Measurements from ENCODE around the gene SERGEF.

- TF ChIP-seq SALL1 (CRISPR knock-in tag; IDR thresholded peaks at IDR 0.05) (no peak), PRMT3 (CRISPR knock-in tag; IDR thresholded peaks at IDR 0.05; ENCODE audit: borderline replicate concordance, low read depth) (no peak), POLR2A (IDR thresholded peaks at IDR 0.05; ENCODE audit: insufficient read depth in 1 of 2, low read depth in 2 of 2, low read length in 2 of 2) (no peak), KDM4B (CRISPR knock-in tag; IDR thresholded peaks at IDR 0.05) (no peak), MIER3 (CRISPR knock-in tag; IDR thresholded peaks at IDR 0.05; ENCODE audit: borderline replicate concordance) (no peak)
- TF ChIP-seq, protein P1, sequence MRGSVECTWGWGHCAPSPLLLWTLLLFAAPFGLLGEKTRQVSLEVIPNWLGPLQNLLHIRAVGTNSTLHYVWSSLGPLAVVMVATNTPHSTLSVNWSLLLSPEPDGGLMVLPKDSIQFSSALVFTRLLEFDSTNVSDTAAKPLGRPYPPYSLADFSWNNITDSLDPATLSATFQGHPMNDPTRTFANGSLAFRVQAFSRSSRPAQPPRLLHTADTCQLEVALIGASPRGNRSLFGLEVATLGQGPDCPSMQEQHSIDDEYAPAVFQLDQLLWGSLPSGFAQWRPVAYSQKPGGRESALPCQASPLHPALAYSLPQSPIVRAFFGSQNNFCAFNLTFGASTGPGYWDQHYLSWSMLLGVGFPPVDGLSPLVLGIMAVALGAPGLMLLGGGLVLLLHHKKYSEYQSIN (CRISPR knock-in tag; IDR thresholded peaks at IDR 0.05; ENCODE audit: borderline replicate concordance): no peak
- TF ChIP-seq, protein P2, sequence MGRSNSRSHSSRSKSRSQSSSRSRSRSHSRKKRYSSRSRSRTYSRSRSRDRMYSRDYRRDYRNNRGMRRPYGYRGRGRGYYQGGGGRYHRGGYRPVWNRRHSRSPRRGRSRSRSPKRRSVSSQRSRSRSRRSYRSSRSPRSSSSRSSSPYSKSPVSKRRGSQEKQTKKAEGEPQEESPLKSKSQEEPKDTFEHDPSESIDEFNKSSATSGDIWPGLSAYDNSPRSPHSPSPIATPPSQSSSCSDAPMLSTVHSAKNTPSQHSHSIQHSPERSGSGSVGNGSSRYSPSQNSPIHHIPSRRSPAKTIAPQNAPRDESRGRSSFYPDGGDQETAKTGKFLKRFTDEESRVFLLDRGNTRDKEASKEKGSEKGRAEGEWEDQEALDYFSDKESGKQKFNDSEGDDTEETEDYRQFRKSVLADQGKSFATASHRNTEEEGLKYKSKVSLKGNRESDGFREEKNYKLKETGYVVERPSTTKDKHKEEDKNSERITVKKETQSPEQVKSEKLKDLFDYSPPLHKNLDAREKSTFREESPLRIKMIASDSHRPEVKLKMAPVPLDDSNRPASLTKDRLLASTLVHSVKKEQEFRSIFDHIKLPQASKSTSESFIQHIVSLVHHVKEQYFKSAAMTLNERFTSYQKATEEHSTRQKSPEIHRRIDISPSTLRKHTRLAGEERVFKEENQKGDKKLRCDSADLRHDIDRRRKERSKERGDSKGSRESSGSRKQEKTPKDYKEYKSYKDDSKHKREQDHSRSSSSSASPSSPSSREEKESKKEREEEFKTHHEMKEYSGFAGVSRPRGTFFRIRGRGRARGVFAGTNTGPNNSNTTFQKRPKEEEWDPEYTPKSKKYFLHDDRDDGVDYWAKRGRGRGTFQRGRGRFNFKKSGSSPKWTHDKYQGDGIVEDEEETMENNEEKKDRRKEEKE (IDR thresholded peaks at IDR 0.05): no peak
Observed at GRCh38 chr11:18036456-18036855, 23.6 kb upstream of the SERGEF start.
